ENCODE results near the gene BCL2.
A peak's percentile ranks its signal among the peaks of the same experiment; 100 is the strongest.

The BCL2 gene

DNA sequence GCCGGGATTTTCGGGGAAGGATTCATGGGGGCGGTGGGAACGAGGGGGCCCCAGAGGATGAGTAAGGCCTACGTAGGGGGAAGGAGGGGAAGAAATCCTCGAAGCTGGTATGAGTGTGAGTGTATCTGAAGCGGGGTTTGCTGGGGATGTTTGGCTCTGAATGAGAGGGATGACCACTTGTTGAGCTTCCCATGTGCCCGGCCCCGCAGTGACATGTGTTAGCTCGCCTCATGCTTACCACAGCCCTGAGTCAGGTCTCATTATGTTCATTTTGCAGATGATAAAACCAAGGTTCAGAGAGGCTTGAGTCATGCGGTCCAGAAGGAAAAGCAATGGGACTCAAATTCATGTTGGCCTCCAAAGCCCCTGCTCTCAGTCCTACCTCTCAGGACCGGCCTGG, 214.7 kb downstream of the BCL2 start:
- Mint-ChIP-seq H3K4me3 (no peak overlapping the region), H3K9me3 (peaks cover 16% of the 10 kb centered on the region), H3K27me3 (ENCODE audit: low read depth) (peaks cover 38% of the 10 kb centered on the region), H3K4me1 (ENCODE audit: low read depth) (peaks cover 32% of the 10 kb centered on the region), H3K27ac (peak overlapping the region; percentile 10), H3K36me3 (ENCODE audit: low read depth) (peaks cover 9% of the 10 kb centered on the region)

DNA sequence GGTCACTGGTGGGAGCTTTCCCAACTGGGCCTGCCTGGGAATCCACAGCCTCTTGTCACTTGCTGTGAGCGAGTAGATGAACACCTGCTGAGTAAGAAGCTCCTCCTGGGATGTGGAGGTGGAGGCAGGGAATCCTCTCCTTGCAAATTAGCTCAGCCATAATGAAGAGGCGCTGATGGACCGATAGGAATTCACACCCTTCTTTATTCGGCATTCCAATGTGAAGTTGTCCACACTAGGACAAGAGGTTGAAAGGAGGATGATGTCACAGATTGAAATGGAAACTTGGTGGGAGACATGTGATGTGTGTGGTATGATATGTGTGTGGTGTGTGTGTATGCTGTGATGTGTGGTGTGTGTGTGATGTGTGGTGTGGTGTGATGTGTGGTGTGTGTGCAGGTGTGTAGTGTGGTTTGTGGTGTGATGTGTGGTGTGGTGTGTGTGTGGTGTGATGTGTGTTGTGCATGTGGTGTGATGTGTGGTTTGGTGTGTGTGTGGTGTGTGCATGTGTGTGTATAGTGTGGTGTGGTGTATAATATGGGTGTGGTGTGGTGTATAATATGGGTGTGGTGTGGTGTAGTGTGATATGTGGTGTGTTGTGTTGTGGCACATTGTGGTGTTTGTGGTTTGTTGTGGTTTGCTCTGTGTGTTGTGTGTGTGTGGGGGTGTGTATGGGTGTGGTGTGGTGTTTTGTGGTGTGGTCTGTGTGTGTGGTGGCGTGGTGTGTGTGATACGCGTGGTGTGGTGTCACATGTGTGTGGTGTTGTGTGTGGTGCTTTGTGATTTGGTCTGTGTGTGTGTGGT, 216.4 kb downstream of the BCL2 start:
- Mint-ChIP-seq H3K4me1 (ENCODE audit: low read depth) (peaks cover 44% of the 10 kb centered on the region), H3K27ac (peak overlapping the region; percentile 87), H3K36me3 (ENCODE audit: low read depth) (peaks cover 10% of the 10 kb centered on the region), H3K4me3 (peak overlapping the region; percentile 26), H3K27me3 (ENCODE audit: low read depth) (peaks cover 32% of the 10 kb centered on the region), H3K9me3 (peaks cover 16% of the 10 kb centered on the region)

DNA sequence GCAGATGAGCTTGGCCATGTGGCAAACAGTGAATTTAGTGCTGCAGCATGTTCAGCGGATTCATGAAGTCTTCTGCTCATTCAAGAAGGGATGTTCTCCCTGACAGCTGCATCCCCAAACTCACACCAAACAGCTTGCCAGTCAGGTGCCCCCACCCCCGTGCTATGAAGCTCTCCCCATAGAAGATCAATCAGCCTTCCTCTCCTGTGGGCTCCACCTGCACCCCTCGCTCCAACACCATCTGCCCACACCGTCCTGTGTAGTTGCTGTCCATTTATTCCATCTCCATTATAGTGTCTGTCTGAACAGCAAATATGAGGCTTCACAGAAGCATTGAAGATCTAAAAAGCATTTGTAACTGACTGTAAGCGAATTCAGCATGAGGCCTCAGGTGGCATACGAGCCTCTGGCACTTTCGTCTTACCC, 218.9 kb downstream of the BCL2 start:
- H3K4me3 Mint-ChIP-seq, result no peak overlapping the region
- H3K27ac Mint-ChIP-seq, result no peak overlapping the region
- H3K36me3 Mint-ChIP-seq (ENCODE audit: low read depth), result peaks cover 10% of the 10 kb centered on the region
- H3K27me3 Mint-ChIP-seq (ENCODE audit: low read depth), result peaks cover 51% of the 10 kb centered on the region
- H3K9me3 Mint-ChIP-seq, result peaks cover 16% of the 10 kb centered on the region
- peaks cover 34% of the 10 kb centered on the region for H3K4me1 Mint-ChIP-seq (ENCODE audit: low read depth)

DNA sequence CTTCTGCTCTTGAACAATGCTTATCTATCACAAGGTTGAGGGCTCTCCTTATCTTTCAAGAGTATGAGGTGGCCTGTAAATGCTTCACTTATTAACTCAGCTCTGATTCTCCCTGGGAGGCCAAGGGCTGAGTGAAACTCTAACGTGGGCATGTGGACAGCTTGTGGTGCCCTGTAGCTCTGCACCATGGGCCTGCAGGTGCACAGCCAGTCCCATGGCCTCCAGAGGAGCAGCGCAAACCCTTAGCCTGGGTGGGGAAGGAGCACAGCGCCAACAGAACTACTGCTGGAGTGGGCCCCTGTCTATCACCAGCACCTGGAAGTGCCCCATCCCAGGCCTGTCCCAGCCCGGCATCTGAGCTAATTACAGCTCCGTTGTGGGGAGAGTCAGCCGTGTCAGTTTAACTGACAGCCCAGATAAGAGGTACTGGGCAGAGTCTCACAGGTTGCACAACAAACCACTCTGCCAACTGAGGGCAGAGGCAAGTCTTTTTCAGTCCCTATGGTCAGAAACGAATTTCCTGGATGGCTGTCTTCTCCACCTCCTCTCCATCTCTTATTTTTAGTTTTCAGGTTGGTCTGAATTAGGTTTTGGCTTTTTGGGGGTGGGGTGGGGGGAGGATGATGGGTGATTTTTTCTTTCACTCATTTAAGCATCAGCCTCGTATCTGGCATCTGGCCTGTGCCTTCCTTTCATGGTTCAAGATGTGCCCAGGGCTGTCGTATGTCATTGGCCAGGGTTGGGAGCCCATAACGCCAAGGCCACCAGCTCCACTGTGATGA, 219.5 kb downstream of the BCL2 start:
- no peak overlapping the region for H3K27ac Mint-ChIP-seq
- peaks cover 9% of the 10 kb centered on the region for H3K36me3 Mint-ChIP-seq (ENCODE audit: low read depth)
- H3K27me3 Mint-ChIP-seq (ENCODE audit: low read depth), result peaks cover 51% of the 10 kb centered on the region
- peaks cover 34% of the 10 kb centered on the region for H3K4me1 Mint-ChIP-seq (ENCODE audit: low read depth)
- no peak overlapping the region for H3K4me3 Mint-ChIP-seq
- peaks cover 13% of the 10 kb centered on the region for H3K9me3 Mint-ChIP-seq

- Mint-ChIP-seq H3K36me3 (ENCODE audit: low read depth) (peaks cover 6% of the 10 kb centered on the region), H3K4me3 (no peak overlapping the region), H3K27me3 (ENCODE audit: low read depth) (peaks cover 52% of the 10 kb centered on the region), H3K9me3 (peaks cover 10% of the 10 kb centered on the region), H3K27ac (no peak overlapping the region), H3K4me1 (ENCODE audit: low read depth) (peaks cover 34% of the 10 kb centered on the region)
These were observed 220.3 kb downstream of the BCL2 start for GRCh38 chr18:63099091-63099840.

DNA sequence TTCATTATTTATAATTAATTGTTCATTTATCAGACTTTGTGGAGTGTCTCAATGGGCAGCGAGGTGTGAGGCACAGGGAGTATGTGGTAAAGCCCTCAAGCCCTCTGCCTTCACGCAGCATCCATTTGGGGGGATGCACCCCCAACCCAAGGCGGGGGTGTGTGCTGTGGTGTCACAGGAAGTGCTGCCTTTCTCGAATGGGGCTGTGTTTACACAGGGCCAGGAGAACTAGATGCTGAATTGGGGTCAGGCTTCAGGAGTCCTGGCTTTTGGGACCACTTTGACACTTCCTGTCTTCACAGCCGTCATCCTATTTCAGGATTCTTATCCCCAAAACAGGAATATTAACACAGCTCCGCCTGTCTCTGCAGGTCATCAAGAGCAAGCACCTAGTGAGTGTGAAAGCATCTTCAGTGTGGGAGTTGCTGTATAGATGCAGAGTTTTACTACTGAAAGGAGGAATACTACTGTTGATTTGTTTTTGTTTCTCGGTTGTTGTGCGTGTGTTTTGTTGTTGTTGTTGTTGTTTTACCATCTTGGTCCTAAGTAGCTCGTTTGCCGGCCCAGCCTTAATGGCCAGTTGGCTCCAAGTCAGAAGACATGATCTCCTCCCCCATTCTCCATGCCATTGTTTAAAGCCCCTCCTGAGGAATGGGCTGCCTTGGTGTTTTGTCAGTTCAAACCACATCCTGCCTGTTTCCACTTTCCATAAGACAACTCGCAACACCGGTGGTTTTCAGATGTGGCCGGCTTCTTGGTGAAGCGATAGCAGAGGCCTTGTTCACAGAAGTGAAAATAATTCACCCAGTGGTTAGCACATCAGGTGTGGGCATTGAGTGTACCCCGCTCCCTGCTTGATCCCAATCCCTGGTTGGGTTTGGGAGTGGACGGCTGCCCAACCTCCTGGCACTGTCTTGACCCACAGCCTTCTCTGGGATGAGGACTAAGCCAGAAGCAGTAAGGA, 221.3 kb downstream of the BCL2 start:
- peaks cover 6% of the 10 kb centered on the region for H3K36me3 Mint-ChIP-seq (ENCODE audit: low read depth)
- H3K4me3 Mint-ChIP-seq, result peak overlapping the region; percentile 49
- H3K27me3 Mint-ChIP-seq (ENCODE audit: low read depth), result peaks cover 57% of the 10 kb centered on the region
- H3K4me1 Mint-ChIP-seq (ENCODE audit: low read depth), result peaks cover 37% of the 10 kb centered on the region
- H3K9me3 Mint-ChIP-seq, result peaks cover 4% of the 10 kb centered on the region
- peak overlapping the region; percentile 74 for H3K27ac Mint-ChIP-seq

DNA sequence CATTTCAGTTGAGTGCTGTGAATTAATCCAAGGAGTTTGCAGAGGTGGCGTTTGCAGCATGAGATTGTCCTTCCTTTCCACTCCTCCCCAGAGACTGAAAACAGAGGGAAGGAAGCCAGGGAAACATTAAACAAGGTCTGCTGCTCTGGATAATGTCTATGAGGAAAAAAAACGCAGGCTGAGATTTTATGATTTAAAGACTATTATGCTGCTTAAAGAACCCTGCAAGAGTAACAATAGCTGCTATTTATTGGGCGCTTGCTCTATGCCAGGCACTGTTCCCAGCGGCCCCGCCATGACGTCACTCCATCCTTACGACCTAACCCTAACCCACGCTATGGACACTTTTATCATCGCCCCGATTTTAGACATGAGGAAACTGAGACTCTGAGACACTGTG, 222.4 kb downstream of the BCL2 start:
- peaks cover 2% of the 10 kb centered on the region for H3K36me3 Mint-ChIP-seq (ENCODE audit: low read depth)
- peaks cover 32% of the 10 kb centered on the region for H3K4me1 Mint-ChIP-seq (ENCODE audit: low read depth)
- no peak overlapping the region for H3K4me3 Mint-ChIP-seq
- H3K27ac Mint-ChIP-seq, result no peak overlapping the region
- H3K9me3 Mint-ChIP-seq, result no peaks in the 10 kb centered on the region
- peaks cover 53% of the 10 kb centered on the region for H3K27me3 Mint-ChIP-seq (ENCODE audit: low read depth)

- peaks cover 50% of the 10 kb centered on the region for H3K27me3 Mint-ChIP-seq (ENCODE audit: low read depth)
- no peak overlapping the region for H3K27ac Mint-ChIP-seq
- H3K36me3 Mint-ChIP-seq (ENCODE audit: low read depth), result peaks cover 2% of the 10 kb centered on the region
- H3K4me3 Mint-ChIP-seq, result no peak overlapping the region
- peaks cover 28% of the 10 kb centered on the region for H3K4me1 Mint-ChIP-seq (ENCODE audit: low read depth)
- H3K9me3 Mint-ChIP-seq, result no peaks in the 10 kb centered on the region
These were observed 223.2 kb downstream of the BCL2 start for GRCh38 chr18:63096327-63096874.

DNA sequence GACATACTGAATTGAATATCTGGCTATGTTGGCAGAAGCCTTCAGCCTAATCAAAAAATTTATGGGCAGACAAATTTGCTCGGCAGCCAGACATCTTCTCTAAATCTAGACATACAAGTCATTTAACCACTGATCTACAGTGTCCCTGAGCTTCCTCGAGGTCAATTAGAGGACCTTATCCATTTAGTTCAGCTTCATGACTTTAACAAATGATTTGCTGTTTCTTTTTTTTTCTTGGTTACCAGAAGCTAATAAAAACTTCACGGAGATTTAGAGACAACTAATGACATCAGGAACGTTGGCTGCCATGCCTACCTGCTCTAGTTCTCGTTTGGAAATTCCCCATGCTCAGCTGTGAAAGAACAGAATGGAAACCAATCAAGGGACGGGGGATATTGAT, 223.8 kb downstream of the BCL2 start:
- no peak overlapping the region for H3K27ac Mint-ChIP-seq
- H3K27me3 Mint-ChIP-seq (ENCODE audit: low read depth), result peaks cover 46% of the 10 kb centered on the region
- H3K36me3 Mint-ChIP-seq (ENCODE audit: low read depth), result peaks cover 2% of the 10 kb centered on the region
- no peaks in the 10 kb centered on the region for H3K9me3 Mint-ChIP-seq
- H3K4me1 Mint-ChIP-seq (ENCODE audit: low read depth), result peaks cover 26% of the 10 kb centered on the region
- H3K4me3 Mint-ChIP-seq, result no peak overlapping the region

GRCh38 chr18:63091671-63092364, 227.8 kb downstream of the BCL2 start:
- Mint-ChIP-seq H3K27ac (no peak overlapping the region), H3K4me3 (no peak overlapping the region), H3K4me1 (ENCODE audit: low read depth) (peaks cover 3% of the 10 kb centered on the region), H3K36me3 (ENCODE audit: low read depth) (no peaks in the 10 kb centered on the region), H3K27me3 (ENCODE audit: low read depth) (peaks cover 50% of the 10 kb centered on the region), H3K9me3 (no peaks in the 10 kb centered on the region)

DNA sequence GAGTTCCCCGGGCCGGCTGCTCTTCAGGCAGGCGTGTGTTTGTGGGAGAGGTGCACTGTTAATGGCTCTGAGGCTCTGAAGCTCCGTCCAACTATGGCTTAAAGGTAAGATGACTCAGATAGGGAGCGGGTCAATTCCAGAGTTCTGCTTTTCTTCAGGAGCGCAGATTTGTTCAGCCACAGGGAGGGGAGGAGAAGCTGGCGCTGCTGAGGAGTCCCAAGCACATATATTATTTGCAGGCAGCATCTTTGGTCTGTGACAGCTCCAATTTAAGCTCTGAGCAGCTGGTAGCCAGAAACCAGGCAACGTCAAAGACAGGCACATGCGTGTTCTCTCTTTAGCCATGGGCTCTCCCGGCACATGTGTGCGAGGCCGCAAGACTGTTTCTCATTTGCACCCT, 229.2 kb downstream of the BCL2 start:
- H3K27ac Mint-ChIP-seq, result no peak overlapping the region
- no peaks in the 10 kb centered on the region for H3K36me3 Mint-ChIP-seq (ENCODE audit: low read depth)
- peaks cover 3% of the 10 kb centered on the region for H3K4me1 Mint-ChIP-seq (ENCODE audit: low read depth)
- H3K4me3 Mint-ChIP-seq, result no peak overlapping the region
- no peaks in the 10 kb centered on the region for H3K9me3 Mint-ChIP-seq
- H3K27me3 Mint-ChIP-seq (ENCODE audit: low read depth), result peaks cover 44% of the 10 kb centered on the region

GRCh38 chr18:63089041-63089440, 230.5 kb downstream of the BCL2 start:
- Mint-ChIP-seq H3K36me3 (ENCODE audit: low read depth) (no peaks in the 10 kb centered on the region), H3K9me3 (no peaks in the 10 kb centered on the region), H3K4me3 (no peak overlapping the region), H3K27ac (no peak overlapping the region), H3K4me1 (ENCODE audit: low read depth) (peaks cover 3% of the 10 kb centered on the region), H3K27me3 (ENCODE audit: low read depth) (peaks cover 42% of the 10 kb centered on the region)

- H3K27me3 Mint-ChIP-seq (ENCODE audit: low read depth), result peaks cover 38% of the 10 kb centered on the region
- no peak overlapping the region for H3K4me3 Mint-ChIP-seq
- no peaks in the 10 kb centered on the region for H3K9me3 Mint-ChIP-seq
- H3K36me3 Mint-ChIP-seq (ENCODE audit: low read depth), result no peaks in the 10 kb centered on the region
- no peaks in the 10 kb centered on the region for H3K4me1 Mint-ChIP-seq (ENCODE audit: low read depth)
- H3K27ac Mint-ChIP-seq, result no peak overlapping the region
These were observed 231.3 kb downstream of the BCL2 start for GRCh38 chr18:63088262-63088661.
